HEK293T (cell line): ENCODE measurements around the gene ALG12.

Experiments
- CTCF ChIA-PET: fragments of 350-600 bp; formaldehyde crosslinking; extraction: SDS; loops from one replicate; lab custom pipeline; 2021; ENCODE audit warnings: antibody characterized with exemption, inconsistent platforms; lab: Yijun Ruan, JAX
- POLR2A ChIA-PET: fragments of 350-600 bp; formaldehyde crosslinking; extraction: SDS; loops from one replicate; lab custom pipeline; 2020; ENCODE audit warnings: antibody characterized with exemption, inconsistent platforms; lab: Yijun Ruan, JAX
- DNase-seq: peaks from one replicate; pipeline ENCODE4 v3.0.0; 2012; ENCODE audit warnings: mixed read lengths; ENCODE audit errors: extremely low spot score
- ARNT ChIP-seq: fragments of 450-650 bp; IDR thresholded peaks from 2 replicates; pipeline ENCODE4 v1.6.1; 2017; ENCODE audit warnings: mild to moderate bottlenecking
- BHLHE40 ChIP-seq: fragments of 450-650 bp; IDR thresholded peaks from 2 replicates; pipeline ENCODE4 v1.6.1; 2016; ENCODE audit warnings: mild to moderate bottlenecking, moderate library complexity, borderline replicate concordance
- CTBP1 ChIP-seq: fragments of 450-650 bp; IDR thresholded peaks from 2 replicates; pipeline ENCODE4 v1.6.1; 2016; ENCODE audit warnings: borderline replicate concordance
- ELF4 ChIP-seq: fragments of 450-650 bp; IDR thresholded peaks from 2 replicates; pipeline ENCODE4 v1.6.1; 2017; ENCODE audit warnings: antibody characterized with exemption
- FOXA1 ChIP-seq: fragments of 450-650 bp; IDR thresholded peaks from 2 replicates; pipeline ENCODE4 v1.6.1; 2016; ENCODE audit warnings: mild to moderate bottlenecking
- FOXK2 ChIP-seq: fragments of 450-650 bp; IDR thresholded peaks from 2 replicates; pipeline ENCODE4 v1.6.1; 2016; ENCODE audit warnings: mild to moderate bottlenecking
- FOXM1 ChIP-seq: fragments of 450-650 bp; IDR thresholded peaks from 2 replicates; pipeline ENCODE4 v1.6.1; 2017; ENCODE audit warnings: mild to moderate bottlenecking, borderline replicate concordance
- HDGF ChIP-seq: fragments of 450-650 bp; IDR thresholded peaks from 2 replicates; pipeline ENCODE4 v1.6.1; 2017; ENCODE audit warnings: antibody characterized with exemption, borderline replicate concordance
- L3MBTL2 ChIP-seq: fragments of 450-650 bp; conservative IDR thresholded peaks from 2 replicates; pipeline ENCODE4 v1.6.1; 2016; ENCODE audit warnings: mild to moderate bottlenecking
- LEF1 ChIP-seq: fragments of 450-650 bp; IDR thresholded peaks from 2 replicates; pipeline ENCODE4 v1.6.1; 2017; ENCODE audit warnings: mild to moderate bottlenecking, borderline replicate concordance
- NFRKB ChIP-seq: fragments of 450-650 bp; IDR thresholded peaks from 2 replicates; pipeline ENCODE4 v1.6.1; 2016; ENCODE audit warnings: mild to moderate bottlenecking, moderate library complexity
- SP1 ChIP-seq: fragments of 450-650 bp; IDR thresholded peaks from 2 replicates; pipeline ENCODE4 v1.6.1; 2017
- SUZ12 ChIP-seq: fragments of 450-650 bp; IDR thresholded peaks from 2 replicates; pipeline ENCODE4 v1.6.1; 2016; ENCODE audit warnings: mild to moderate bottlenecking
- TARDBP ChIP-seq: fragments of 450-650 bp; IDR thresholded peaks from 2 replicates; pipeline ENCODE4 v1.6.1; 2016
- ZNF384 ChIP-seq: fragments of 450-650 bp; IDR thresholded peaks from 2 replicates; pipeline ENCODE4 v1.6.1; 2016
- TF ChIP-seq, protein P1 (sequence below): fragments of 450-650 bp; IDR thresholded peaks from 2 replicates; pipeline ENCODE4 v1.6.1; 2016

Gene ALG12

GRCh38 chr22:49877642-49878041 lies 40.6 kb downstream of the ALG12 start:
- no peak for DNase-seq
- ChIA-PET POLR2A (no interaction called here), CTCF (no interaction called here)
- no peak for TF ChIP-seq FOXM1
- no peak for TF ChIP-seq ARNT

DNA sequence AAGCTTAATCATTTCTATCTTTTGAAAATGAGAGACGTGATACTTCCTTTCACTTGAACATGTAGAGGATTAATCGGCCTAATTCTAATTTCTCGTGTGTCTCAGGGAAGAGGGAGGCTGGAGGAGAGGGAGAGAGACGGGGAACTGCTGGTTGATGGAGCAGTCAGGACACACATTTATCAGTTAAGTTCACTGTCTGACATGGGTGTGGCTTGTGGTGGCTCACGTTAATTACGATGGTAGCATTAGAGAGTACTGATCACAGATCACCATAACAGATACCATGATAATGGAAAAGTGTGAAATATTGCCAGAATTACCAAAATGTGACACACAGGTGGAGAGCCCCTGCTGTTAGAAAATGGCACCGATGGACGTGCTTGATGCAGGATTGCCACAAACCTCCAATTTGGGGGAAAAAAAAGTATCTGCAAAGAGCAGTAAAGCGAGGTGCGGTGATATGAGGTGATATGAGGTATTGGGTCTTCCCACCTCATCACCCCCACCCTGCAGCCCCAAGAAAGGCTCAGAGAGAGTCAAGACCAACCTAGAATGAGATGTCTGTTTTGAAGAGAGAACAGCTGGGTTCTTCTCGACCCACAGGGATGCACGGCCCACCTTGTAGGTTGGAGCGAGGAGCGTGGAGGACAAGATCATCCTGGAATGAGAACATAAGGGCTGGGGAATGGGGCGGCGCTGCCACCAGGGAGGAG lies 44.9 kb downstream of the ALG12 start:
- CTCF ChIA-PET: interaction anchor here (0.7 kb wide), 1 partner anchor 256 kb away, joined by 3 read pairs; no protein-coding TSS in a partner anchor

GRCh38 chr22:49872347-49872746 lies 45.9 kb downstream of the ALG12 start:
- TF ChIP-seq BHLHE40: no peak
- no peak for TF ChIP-seq ELF4
- TF ChIP-seq ZNF384: no peak
- TF ChIP-seq FOXK2: no peak
- no peak for TF ChIP-seq FOXA1
- TF ChIP-seq CTBP1: no peak
- TF ChIP-seq, protein P1, sequence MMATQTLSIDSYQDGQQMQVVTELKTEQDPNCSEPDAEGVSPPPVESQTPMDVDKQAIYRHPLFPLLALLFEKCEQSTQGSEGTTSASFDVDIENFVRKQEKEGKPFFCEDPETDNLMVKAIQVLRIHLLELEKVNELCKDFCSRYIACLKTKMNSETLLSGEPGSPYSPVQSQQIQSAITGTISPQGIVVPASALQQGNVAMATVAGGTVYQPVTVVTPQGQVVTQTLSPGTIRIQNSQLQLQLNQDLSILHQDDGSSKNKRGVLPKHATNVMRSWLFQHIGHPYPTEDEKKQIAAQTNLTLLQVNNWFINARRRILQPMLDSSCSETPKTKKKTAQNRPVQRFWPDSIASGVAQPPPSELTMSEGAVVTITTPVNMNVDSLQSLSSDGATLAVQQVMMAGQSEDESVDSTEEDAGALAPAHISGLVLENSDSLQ: no peak
- TF ChIP-seq ARNT: no peak
- TF ChIP-seq SUZ12: no peak
- TF ChIP-seq NFRKB: no peak
- TF ChIP-seq LEF1: no peak
- TF ChIP-seq HDGF: no peak
- no peak for TF ChIP-seq SP1
- TF ChIP-seq L3MBTL2: no peak
- no peak for TF ChIP-seq TARDBP
- TF ChIP-seq FOXM1: no peak
- ChIA-PET CTCF (interaction anchor here (0.7 kb wide), 1 partner anchor 257 kb away, joined by 3 read pairs; no protein-coding TSS in a partner anchor), POLR2A (no interaction called here)
- no peak for DNase-seq

More for the DNA sequence above, 44.9 kb downstream of the ALG12 start:
- TF ChIP-seq SUZ12 (no peak), HDGF (no peak), SP1 (no peak), ZNF384 (no peak), CTBP1 (no peak), NFRKB (no peak), BHLHE40 (no peak), LEF1 (no peak)
- TF ChIP-seq, protein P1: no peak
- POLR2A ChIA-PET: no interaction called here
- no peak for DNase-seq

- no peak for DNase-seq
- ChIA-PET POLR2A (no interaction called here), CTCF (no interaction called here)
- TF ChIP-seq ELF4 (no peak), TARDBP (no peak), L3MBTL2 (no peak), HDGF (no peak), NFRKB (no peak), FOXK2 (no peak), SP1 (no peak)
Measured at GRCh38 chr22:49871482-49871881, 46.8 kb downstream of the ALG12 start.

DNA sequence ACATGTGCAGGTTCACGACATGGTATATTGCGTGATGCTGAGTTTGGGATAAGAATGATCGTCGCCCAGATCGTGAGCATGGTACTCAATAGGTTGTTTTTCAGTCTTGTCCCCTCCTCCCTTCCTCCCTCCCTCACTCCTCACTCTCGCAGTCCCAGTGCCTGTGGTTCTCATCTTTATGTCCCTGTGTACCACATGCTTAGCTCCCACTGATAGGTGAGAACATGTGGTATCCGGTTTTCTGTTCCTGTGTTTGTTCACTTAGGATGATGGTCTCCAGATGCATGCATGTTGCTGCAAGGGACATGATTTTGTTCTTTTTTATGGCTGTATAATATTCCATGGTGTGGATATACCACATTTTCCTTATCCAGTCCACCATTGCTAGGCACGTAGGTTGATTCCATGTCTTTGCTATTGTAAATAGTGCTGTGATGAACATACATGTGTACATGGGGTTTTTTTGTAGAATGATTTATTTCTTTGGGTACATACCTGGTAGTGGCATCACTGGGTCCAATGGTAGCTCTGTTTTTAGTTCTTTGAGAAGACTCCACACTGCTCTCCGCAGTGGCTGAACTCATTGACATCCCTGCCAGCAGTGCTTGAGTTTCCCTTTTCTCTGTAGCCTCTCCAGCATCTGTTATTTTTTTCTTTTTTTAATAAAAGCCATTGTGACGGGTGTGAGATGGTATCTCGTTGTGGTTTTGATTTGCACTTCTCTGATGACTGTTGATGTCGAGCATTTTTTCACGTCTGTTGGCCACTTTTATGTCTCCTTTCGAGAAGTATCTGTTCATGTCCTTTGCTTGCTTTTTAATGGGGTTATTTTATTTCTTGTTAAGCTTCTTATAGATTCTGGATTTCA lies 48.2 kb downstream of the ALG12 start:
- ChIA-PET POLR2A (no interaction called here), CTCF (no interaction called here)
- TF ChIP-seq ARNT (no peak), ZNF384 (no peak), TARDBP (no peak), L3MBTL2 (no peak), SP1 (no peak), NFRKB (no peak), LEF1 (no peak), ELF4 (no peak), FOXK2 (no peak), CTBP1 (no peak), BHLHE40 (no peak)
- DNase-seq: no peak

DNA sequence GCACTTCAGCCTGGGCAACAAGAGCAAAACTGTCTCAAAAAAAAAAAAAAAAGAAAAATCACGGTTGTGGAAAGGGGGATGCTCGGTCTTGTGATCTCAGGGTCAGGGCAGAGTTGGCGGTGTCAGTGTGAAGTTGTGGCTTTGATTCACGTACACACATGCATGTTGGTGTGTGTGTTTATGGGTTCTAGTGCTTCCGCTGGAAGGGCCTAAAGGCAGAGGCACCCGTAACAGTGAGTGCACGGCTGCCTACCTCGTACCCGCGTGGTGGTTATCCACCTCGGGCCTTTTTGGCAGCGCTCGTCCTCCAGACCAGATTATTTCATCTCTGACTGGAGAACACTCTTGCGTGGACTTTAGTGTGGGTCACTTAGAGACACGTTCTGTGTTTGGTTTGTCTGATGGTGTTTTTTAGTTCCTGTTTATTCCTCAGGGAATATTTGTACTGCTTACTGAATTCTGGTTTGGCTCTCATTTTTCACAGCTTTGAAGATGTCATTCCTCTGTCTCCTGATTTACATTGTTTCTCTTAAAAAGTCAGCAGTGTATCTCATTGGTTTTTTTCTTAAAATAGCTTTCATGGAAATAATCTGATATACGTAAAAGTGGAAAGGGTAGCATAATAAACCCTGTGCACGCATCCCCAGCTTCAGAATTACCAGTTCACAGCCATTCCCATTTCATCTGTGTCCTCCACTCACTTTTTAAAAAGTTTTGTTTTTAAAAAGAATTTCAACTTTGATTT lies 49.0 kb downstream of the ALG12 start:
- ChIA-PET CTCF (no interaction called here), POLR2A (no interaction called here)
- no peak for DNase-seq
- TF ChIP-seq, protein P1: no peak
- TF ChIP-seq HDGF (no peak), NFRKB (no peak), BHLHE40 (no peak), LEF1 (no peak), FOXM1 (no peak), SP1 (no peak)
